Stimulated activated CD4-positive, alpha-beta T cell treated with anti-CD3 and anti-CD28 coated beads, Interleukin-4, amount 100 ng/mL, for 24 hours (primary cell): ENCODE data around the gene MEI1.

Experiments used
- DNase-seq: peaks from one replicate; pipeline ENCODE4 v3.0.0-alpha.2; 2020

The MEI1 gene

GRCh38 chr22:41845380-41846267 lies 146.3 kb downstream of the MEI1 start:
- no peak for DNase-seq

- DNase-seq = no peak
These were observed 147.1 kb downstream of the MEI1 start for GRCh38 chr22:41846268-41846987.

- no peak for DNase-seq
These were observed 148.0 kb downstream of the MEI1 start for GRCh38 chr22:41847300-41847699.

GRCh38 chr22:41848468-41848867 lies 149.2 kb downstream of the MEI1 start:
- DNase-seq = no peak
